GM19351 (cell line): ENCODE data around the gene SFXN5.
"Not testable (repeated sequence)": the region's sequence is repeated elsewhere in the genome, so short reads cannot be mapped to it uniquely, and the experiment has no call there.

ENCODE experiments used
- ATAC-seq: cut with Tn5 transposase; IDR thresholded peaks from one replicate; pipeline ENCODE4 v1.9.1; 2021; ENCODE audit warnings: mild to moderate bottlenecking, moderate library complexity; ENCODE audit not compliant: unreplicated experiment

Gene SFXN5

DNA sequence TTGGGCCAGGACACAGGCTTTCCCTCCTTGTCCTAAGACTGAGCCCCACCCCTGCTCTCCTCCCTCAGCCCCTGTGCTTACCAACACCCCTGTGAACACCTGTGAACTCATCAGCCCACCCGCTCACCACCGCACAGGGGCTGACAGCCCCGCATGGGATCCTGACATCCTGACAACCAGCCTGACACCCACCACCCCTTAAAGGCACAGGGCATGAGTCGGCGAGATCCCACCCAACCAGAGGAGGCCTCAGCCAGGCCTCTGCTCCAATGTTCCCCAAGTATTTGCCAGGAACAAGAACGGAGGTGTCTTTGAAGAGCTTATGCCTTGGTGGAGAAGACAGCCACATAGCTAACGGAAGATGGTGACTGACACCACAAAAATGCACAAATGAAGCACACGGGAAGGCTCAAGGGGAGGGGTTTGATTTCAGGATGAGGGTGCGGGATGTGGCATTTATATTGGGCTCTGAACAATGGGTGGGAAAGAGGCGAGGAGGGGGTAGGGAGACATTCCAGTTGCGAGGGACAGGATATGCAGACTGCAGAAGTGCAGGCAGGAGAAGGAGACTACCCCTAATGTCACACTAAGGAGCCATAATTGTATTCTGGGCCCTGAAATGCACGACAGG lies 30.2 kb upstream of the SFXN5 start:
- ATAC-seq = no peak

GRCh38 chr2:73100956-73101355 lies 29.4 kb upstream of the SFXN5 start:
- ATAC-seq = no peak

GRCh38 chr2:73099486-73099885 lies 28.0 kb upstream of the SFXN5 start:
- ATAC-seq = no peak

- ATAC-seq = no peak
Observed at GRCh38 chr2:73095910-73096309, 24.4 kb upstream of the SFXN5 start.

DNA sequence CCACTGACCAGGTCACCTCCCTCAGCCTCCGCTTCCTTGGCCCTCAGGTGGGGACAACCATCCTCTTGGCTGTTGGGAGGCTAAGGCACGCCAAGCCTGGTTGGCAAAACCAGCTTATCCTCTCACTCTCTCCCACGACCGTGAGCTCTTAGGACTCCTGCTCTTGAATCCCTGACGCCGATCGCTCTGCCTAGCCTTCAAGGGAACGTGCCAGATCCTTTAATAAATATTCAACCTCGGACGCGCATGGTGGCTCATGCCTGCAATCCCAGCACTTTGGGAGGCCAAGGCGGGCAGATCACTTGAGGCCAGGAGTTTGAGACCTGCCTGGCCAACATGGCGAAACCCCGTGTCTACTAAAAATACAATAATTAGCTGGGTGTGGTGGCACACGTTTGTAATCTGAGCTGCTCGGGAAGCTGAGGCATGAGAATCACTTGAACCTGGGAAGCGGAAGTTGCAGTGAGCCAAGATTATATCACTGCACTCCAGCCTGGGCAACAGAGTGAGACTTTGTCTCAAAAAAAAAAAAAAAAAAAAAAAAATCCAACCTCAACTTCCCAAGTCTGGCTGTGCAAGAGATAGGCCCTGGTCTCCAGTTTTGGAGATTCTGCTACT lies 22.2 kb upstream of the SFXN5 start:
- ATAC-seq = not testable (repeated sequence)

DNA sequence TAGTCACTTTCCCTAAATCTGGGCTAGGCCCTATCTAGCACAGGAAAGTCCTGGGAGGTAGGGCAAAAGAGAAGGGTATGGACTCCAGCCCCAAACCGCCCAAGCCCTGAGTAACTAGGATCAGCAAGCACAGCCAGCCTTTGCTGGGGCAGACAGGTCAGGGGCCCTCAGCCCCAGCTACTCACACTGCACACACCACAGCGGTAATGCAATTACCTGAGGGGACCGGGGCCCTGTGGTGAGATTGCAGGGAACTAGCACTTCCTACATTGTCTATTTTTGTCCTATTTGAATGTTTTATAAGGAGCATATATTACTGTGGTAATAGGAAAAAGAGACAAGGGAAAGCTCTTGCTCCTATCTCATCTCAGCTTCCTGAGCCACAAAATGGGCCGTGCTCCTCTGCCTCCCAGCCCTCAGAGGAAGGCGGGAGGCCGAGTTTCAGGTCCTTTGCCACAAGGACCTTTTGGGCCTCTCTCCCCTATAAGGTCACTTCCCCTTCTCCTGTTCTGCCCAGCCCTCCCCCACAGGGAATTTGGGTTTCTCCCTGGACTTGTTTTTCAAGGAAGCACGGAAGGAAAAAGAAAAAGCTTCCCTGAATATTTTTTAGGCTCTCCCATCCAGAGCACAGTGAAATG lies 20.8 kb upstream of the SFXN5 start:
- ATAC-seq = no peak

DNA sequence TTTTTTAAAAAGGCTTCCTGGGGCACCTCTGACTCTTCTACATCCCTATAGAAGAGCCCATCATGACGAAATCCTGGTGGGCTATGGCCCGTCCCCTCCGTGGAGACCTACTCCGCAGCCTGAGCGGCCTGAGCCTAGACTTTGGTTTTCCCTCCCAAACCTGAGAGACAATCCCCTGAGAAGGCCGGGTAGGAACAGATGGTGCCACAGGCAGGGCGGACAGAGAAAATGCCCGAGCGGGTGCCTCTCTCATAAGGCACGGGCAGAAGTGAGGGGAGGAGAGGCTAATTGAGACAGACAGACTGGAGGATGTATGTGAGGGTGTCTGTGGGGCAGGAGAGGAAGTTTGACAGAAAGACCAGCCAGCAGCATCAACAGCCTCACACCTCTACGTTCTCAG lies 20.2 kb upstream of the SFXN5 start:
- ATAC-seq = no peak

- no peak for ATAC-seq
Observed at GRCh38 chr2:73091164-73091563, 19.7 kb upstream of the SFXN5 start.

DNA sequence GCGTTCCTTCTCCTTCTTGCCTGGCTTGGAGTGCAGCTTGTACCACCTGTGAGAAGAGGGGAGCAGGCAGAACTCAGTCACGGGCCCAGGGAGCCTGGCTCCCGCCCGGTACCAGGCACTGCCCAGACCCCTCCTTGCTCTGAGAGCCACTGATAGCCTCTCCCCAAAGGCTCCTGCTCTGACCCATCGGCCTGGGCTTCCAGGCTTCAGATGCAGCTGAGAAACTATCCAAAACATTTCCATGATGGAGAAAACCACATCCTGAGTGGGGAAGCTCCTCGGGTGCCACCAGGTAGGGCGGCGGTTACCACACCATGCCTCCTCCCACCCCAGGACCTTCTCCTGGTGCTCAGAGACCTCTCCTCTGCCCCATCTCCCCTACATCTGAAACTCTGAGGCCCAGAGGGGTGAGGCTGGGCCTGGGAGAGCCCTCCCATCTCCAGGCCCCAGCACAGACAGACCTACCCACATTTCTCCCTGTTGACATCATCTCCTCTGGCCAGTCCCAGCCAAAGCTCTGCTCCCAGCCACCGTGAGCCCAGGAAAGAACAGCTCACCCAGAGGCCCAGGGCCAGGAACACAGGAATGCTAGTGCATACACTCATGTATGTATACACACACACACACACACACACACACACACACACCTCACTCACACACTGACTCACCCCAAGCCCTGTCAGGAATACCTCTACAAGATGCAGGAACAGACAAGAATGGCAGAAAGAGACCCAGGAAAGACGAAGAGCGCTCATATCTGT lies 17.9 kb upstream of the SFXN5 start:
- no peak for ATAC-seq

- no peak for ATAC-seq
Observed at GRCh38 chr2:73088703-73089102, 17.2 kb upstream of the SFXN5 start.

GRCh38 chr2:73088211-73088610 lies 16.7 kb upstream of the SFXN5 start:
- ATAC-seq = no peak

GRCh38 chr2:73087311-73087710 lies 15.8 kb upstream of the SFXN5 start:
- ATAC-seq = no peak

DNA sequence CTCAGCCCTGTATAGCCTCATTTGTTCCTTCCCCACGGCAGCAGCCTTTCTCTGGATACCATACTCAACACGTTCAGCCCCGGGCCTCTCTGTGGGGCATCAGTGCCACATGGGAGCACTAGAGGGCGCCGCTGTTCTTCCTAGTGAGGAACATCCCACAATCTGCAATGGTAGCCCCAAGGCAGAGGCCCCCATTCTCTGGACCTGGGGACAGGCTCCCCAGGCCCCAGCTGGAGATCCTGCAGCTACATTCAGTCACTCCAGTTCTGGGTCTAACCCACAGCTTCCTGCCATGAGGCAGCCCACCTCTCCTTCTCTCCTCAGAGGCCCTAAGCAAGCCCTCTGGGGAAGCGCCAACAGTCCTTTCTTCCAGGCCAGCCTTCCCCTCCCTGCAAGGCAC lies 14.2 kb upstream of the SFXN5 start:
- ATAC-seq = peak; percentile 93

GRCh38 chr2:73084971-73085370 lies 13.5 kb upstream of the SFXN5 start:
- no peak for ATAC-seq

DNA sequence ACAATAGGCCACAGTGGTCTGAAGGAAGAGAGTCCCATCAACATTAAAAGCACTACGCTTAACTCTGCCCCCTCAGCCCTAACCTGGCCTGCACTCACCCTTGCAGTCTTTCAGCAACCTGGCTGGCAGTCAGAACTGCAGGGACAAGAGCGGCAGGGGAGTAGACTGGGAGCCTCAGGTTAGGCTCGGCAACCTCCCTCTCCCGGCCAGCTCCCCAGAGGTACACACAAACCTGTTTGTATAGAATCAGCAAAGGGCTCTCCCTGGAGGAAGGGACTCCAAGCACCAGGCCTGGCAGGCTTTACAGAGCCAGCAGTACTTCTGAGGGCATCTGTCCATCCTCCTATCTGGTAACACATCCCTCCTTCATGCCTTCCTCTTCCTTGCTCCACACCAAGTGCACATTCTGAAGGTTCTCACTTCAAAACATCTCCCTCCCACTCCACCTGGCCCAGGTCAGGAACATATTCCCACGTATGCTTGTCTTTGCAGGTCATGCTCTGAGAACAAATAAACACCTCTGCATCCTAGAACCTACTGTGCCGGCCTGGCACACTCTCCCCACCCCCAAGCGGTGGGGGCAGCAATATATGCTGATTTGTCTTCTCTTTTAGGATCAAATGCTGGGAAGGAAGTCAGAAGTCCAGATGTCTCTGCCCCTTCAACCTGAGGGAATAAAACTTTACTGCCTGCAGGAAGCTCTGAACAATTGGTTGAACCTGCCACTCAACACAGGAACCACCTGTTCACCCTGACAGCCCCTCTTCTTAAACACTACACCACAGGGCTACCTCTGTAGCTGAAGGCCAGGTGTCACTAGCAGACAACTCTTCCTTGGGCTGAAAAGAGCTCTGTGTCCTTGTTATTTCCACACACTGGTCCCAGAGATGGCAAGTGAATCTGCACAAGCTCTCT lies 12.6 kb upstream of the SFXN5 start:
- no peak for ATAC-seq

- no peak for ATAC-seq
Observed at GRCh38 chr2:73082523-73083410, 11.3 kb upstream of the SFXN5 start.

- ATAC-seq = no peak
Observed at GRCh38 chr2:73081181-73081671, 9.7 kb upstream of the SFXN5 start.

DNA sequence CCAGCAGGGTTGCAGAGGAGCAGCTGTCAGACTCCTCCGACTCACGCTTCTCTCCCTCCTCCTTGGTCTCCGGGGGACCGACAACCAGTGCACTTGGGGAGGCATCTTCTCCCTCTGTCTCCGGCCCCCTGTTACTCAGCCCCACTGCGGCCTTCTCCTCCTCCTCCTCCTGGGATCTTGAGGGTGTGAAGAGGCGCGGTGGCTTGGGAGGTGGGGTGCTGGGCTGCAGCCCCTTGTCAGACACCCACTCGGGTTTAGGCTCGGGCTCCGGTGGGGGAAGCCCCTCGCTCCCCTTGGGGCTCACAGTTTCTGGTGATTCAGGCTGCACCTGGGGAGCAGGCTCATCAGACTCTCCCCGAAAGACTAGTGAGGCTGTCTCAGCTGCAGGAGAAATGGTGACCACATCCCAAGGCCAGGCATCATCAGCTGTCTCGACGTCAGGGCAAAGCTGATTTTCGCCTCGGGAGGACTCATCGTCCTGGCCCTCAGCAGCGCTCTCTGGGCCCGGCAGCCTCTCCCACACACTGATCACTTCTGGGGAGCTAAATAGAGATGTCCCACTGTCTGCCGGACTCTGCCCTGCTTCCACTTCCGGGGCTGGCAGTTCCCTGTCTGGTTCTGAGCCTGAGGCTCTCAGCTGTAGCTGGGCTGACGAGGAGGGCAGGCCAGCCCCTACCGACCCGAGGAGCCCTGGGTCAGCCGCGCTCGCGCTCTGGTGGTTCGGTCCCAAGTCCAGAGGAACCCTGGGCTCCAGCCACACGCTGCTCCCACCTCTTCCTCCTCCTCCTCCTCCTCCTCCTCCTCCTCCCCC lies 9.0 kb upstream of the SFXN5 start:
- ATAC-seq = no peak

DNA sequence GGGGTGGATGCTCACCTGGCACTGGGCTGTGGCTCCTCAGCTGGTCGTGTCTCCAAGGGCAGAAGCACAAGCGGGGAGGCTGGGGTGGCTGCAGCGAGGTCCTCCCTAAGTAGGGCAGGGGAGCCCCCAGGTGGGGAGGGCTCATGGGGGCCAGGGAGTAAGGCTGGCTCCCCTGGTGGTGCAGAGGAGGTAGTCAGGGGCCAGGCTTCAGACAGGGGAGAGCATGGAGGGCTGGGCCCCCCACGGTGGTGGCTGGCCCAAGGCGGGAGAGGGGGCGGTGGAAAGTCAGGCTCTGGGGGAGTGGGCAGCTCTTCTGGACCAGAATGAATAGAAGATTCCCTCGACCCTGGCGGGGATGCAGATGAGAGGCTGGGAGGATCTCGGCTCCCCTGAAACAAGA lies 8.1 kb upstream of the SFXN5 start:
- ATAC-seq = no peak
